Vagina (tissue), 2 donors: ENCODE data around the gene INAFM2. TPM values are rescaled to one million over a fixed set of nuclear protein-coding genes. Genes with fewer than 3 reads are reported as not detected.

Experiments used
- DNase-seq, 2 donors: peaks; one replicate each; pipeline ENCODE4 v3.0.0-alpha.2; 2017; ENCODE audit errors: extremely low spot score in 2 of 2
- H3K27ac ChIP-seq: fragments of 200-600 bp; sonication (generic); one replicate; pipeline ENCODE4 v1.5.1; 2019
- H3K27me3 ChIP-seq: fragments of 200-600 bp; sonication (generic); one replicate; pipeline ENCODE4 v1.5.1; 2019
- H3K36me3 ChIP-seq, 2 donors: fragments of 200-600 bp; sonication (generic); one replicate each; pipeline ENCODE4 v1.5.1; 2017 to 2019
- H3K4me1 ChIP-seq: fragments of 200-600 bp; sonication (generic); one replicate; pipeline ENCODE4 v1.5.1; 2019
- H3K4me3 ChIP-seq, 2 donors: fragments of 200-600 bp; sonication (generic); 1 replicate in 1 of 2; 2 replicates in 1 of 2; pipeline ENCODE4 v1.5.1; 2016 to 2019
- H3K9me3 ChIP-seq: fragments of 200-600 bp; sonication (generic); one replicate; pipeline ENCODE4 v1.5.1; 2019
- POLR2A ChIP-seq, 2 donors: fragments of 450-650 bp; IDR thresholded peaks; one replicate each; pipeline ENCODE4 v1.6.1; 2017; ENCODE audit warnings: antibody characterized with exemption in 2 of 2, mild to moderate bottlenecking in 2 of 2, moderate library complexity in 2 of 2
- POLR2AphosphoS5 ChIP-seq, 2 donors: sonication (generic); formaldehyde crosslinking; IDR thresholded peaks; one replicate each; pipeline ENCODE4 v1.9.0; 2017; ENCODE audit warnings: antibody characterized with exemption in 2 of 2, mild to moderate bottlenecking in 2 of 2, low read depth in 1 of 2; ENCODE audit not compliant: insufficient read depth in 1 of 2
- intact Hi-C: fragments of 100-400 bp; cut with DNase I; formaldehyde crosslinking; loops from one replicate; pipeline ENCODE4 v1.15.1; 2023
- total RNA-seq: library from RNA; depleted of rRNA; stranded (reverse); fragments of >200 nt; gene quantifications from one replicate; pipeline ENCODE4 v1.2.3, GENCODE V29; 2016
- TF ChIP-seq, protein P1 (sequence below), 3 experiments: fragments of 450-650 bp in 2 of 3; fragments of 200-600 bp in 1 of 3; sonication (generic) in 1 of 3; IDR thresholded peaks; one replicate each; pipeline ENCODE4 v1.5.1; 2017 to 2019; ENCODE audit warnings: antibody characterized with exemption in 3 of 3, mild to moderate bottlenecking in 2 of 3, moderate library complexity in 2 of 3

The INAFM2 gene
- total RNA-seq, 1 donor from 2014 or later, result 5.2 TPM

DNA sequence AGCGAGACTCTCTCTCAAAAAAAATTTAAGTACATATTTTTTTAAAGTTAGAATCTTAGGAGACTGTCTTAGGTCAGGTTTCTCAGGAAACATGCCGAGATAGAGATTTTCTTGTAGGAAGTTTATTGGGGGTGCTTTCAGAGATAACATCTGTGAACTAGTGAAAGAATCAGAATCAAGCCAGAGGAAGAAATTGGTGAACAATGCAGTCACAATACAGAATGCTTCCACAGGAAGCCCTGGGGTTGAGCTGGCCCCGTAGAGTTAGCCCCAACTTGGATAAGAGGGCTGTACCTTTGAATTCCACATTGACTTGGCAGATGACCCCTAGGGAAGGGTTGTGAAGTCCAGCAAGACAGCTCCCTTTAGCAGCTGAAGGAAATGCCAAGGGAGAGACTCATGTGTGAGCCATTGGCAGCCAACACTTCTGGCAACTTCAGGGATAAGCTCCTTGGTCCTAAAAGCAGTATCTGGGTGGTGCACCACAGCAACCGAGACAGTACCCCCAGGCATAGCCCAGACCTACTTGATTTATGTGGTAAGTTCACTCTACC lies 8.7 kb upstream of the INAFM2 start:
- TF ChIP-seq POLR2AphosphoS5 (IDR thresholded peaks at IDR 0.05; ENCODE audit: insufficient read depth in 1 of 2, low read depth in 1 of 2) (no peak), POLR2A (IDR thresholded peaks at IDR 0.05) (no peak)
- TF ChIP-seq, protein P1, sequence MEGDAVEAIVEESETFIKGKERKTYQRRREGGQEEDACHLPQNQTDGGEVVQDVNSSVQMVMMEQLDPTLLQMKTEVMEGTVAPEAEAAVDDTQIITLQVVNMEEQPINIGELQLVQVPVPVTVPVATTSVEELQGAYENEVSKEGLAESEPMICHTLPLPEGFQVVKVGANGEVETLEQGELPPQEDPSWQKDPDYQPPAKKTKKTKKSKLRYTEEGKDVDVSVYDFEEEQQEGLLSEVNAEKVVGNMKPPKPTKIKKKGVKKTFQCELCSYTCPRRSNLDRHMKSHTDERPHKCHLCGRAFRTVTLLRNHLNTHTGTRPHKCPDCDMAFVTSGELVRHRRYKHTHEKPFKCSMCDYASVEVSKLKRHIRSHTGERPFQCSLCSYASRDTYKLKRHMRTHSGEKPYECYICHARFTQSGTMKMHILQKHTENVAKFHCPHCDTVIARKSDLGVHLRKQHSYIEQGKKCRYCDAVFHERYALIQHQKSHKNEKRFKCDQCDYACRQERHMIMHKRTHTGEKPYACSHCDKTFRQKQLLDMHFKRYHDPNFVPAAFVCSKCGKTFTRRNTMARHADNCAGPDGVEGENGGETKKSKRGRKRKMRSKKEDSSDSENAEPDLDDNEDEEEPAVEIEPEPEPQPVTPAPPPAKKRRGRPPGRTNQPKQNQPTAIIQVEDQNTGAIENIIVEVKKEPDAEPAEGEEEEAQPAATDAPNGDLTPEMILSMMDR (IDR thresholded peaks at IDR 0.05), result no peak
- Histone ChIP-seq H3K4me3 (no peak overlapping the region), H3K27ac (no peak overlapping the region), H3K27me3 (no peaks in the 10 kb centered on the region), H3K4me1 (no peaks in the 10 kb centered on the region), H3K36me3 (no peaks in the 10 kb centered on the region), H3K9me3 (no peaks in the 10 kb centered on the region)
- DNase-seq, result no peak
- intact Hi-C loops, result no loop called here

DNA sequence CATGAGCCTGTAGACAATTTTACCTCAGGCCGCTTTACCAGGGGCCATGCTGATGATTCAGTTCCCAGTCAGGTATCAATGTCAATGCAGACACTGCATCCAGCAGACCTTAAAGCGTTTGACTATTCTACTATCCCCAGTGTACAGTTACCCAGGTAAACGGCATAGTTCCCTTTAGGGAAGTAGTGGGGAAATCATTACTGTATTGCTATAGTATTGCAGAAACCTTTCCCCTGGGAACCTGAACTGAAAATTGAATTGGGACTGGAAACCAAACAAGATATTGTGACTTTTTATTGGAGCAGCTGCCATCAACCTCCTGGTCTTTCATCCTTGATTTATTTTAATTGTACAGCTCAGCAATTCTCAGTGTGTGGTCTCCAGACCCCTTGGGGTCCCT lies 6.6 kb upstream of the INAFM2 start:
- Histone ChIP-seq H3K4me1 (no peaks in the 10 kb centered on the region), H3K27me3 (no peaks in the 10 kb centered on the region), H3K9me3 (no peaks in the 10 kb centered on the region), H3K36me3 (no peaks in the 10 kb centered on the region), H3K27ac (no peak overlapping the region), H3K4me3 (no peak overlapping the region)
- intact Hi-C loops, result no loop called here
- TF ChIP-seq, protein P1 (IDR thresholded peaks at IDR 0.05), result no peak
- DNase-seq, result no peak

DNA sequence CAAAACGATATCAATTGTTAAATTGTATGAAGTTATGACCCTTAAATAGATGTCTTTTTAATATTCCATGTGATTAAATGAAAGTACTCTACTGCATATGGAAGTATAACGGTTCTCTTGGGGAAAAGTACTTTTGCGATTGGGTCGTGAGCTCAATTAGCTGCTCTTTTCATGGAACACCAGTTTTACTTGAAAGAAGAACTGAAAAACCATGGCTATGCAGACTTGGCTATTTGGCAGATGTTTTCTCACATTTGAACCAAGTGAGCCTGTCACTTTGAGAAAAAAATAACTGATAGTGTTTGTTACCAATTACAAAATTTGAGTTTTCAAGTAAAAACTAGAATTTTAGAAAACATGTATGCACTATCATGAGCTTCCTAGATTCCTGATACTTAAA lies 5.9 kb upstream of the INAFM2 start:
- Histone ChIP-seq H3K36me3 (no peaks in the 10 kb centered on the region), H3K4me3 (no peak overlapping the region), H3K27ac (no peak overlapping the region), H3K9me3 (no peaks in the 10 kb centered on the region), H3K4me1 (peaks cover 6% of the 10 kb centered on the region), H3K27me3 (no peaks in the 10 kb centered on the region)
- intact Hi-C loops, result no loop called here
- TF ChIP-seq, protein P1 (IDR thresholded peaks at IDR 0.05), result no peak
- DNase-seq, result no peak

DNA sequence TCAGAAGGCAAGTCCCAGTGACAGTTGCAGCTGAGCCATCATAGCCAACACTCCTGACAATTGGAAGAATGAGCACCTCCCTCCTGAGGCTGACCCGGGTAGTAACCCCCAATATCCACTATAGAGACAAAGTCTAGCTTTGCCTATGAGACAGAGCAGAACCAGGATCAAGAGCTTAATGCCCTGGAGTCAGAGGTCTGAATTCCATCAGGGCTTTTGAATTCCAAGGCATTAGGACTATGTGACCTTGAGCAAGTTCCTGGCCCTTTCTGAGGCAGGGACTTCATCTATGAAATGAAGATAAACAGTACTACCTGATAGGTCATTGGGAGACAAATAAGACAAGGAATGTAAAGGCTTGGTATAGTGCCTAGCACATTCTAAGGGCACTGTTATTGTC lies 3.1 kb upstream of the INAFM2 start:
- Histone ChIP-seq H3K27me3 (no peaks in the 10 kb centered on the region), H3K4me3 (no peak overlapping the region), H3K9me3 (no peaks in the 10 kb centered on the region), H3K36me3 (no peaks in the 10 kb centered on the region), H3K27ac (no peak overlapping the region), H3K4me1 (peaks cover 24% of the 10 kb centered on the region)
- no peak for DNase-seq
- no peak for TF ChIP-seq POLR2A (IDR thresholded peaks at IDR 0.05)
- TF ChIP-seq, protein P1 (IDR thresholded peaks at IDR 0.05), result no peak
- no peak for TF ChIP-seq POLR2AphosphoS5 (IDR thresholded peaks at IDR 0.05; ENCODE audit: insufficient read depth in 1 of 2, low read depth in 1 of 2)
- intact Hi-C loops, result no loop called here

DNA sequence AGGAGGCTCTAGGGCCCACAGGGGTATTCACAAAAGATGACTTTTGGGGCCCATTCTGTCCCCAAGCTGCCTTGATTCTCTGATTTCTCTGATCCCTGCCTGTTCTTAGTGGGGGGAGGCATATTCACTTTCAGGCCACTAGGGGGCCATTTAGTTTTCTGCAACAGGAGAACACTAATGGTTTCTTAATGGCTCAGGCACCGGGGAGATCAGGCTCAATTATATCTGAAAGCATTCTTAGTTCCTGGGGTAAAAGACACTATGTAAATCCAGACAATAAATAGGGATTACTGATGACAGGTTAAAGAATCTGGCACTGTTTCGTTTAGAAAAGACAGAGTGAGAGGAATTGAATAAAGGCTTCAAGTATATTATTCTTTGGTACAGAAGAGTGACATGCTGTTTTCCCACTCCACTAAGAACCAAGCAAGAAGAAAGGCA lies 2.5 kb upstream of the INAFM2 start:
- no peaks in the 10 kb centered on the region for H3K9me3 ChIP-seq
- intact Hi-C loops, result no loop called here
- no peak for TF ChIP-seq POLR2A (IDR thresholded peaks at IDR 0.05)
- TF ChIP-seq POLR2AphosphoS5 (IDR thresholded peaks at IDR 0.05; ENCODE audit: insufficient read depth in 1 of 2, low read depth in 1 of 2), result peak in 1 of 2 donors; percentile 66
- TF ChIP-seq, protein P1 (IDR thresholded peaks at IDR 0.05), result peak; percentile 70 to 81 (median 79)
- H3K4me1 ChIP-seq, result peaks cover 30% of the 10 kb centered on the region
- no peak for DNase-seq
- H3K27ac ChIP-seq, result no peak overlapping the region
- no peak overlapping the region for H3K4me3 ChIP-seq
- H3K27me3 ChIP-seq, result no peaks in the 10 kb centered on the region
- no peaks in the 10 kb centered on the region for H3K36me3 ChIP-seq
